ENCODE results near the gene CA10.

The CA10 gene

GRCh38 chr17:51595826-51596398, 562.6 kb downstream of the CA10 start:
- DNase-seq (ENCODE audit: low spot score) = no peak

- no peak for DNase-seq (ENCODE audit: low spot score)
Measured at GRCh38 chr17:51590071-51590656, 568.4 kb downstream of the CA10 start.

GRCh38 chr17:51588063-51588462, 570.5 kb downstream of the CA10 start:
- no peak for DNase-seq (ENCODE audit: low spot score)

GRCh38 chr17:51587516-51587915, 571.0 kb downstream of the CA10 start:
- no peak for DNase-seq (ENCODE audit: low spot score)

GRCh38 chr17:51585514-51586104, 572.9 kb downstream of the CA10 start:
- no peak for DNase-seq (ENCODE audit: low spot score)

GRCh38 chr17:51580869-51581268, 577.6 kb downstream of the CA10 start:
- DNase-seq (ENCODE audit: low spot score) = no peak

Data from hematopoietic multipotent progenitor cell treated with erythropoietin and hydrocortisone succinate and interleukin-3 and kit ligand, for 15 days (in vitro differentiated cells).